Measurements from ENCODE around the gene VPREB1.
"Not testable (repeated sequence)": the region's sequence is repeated elsewhere in the genome, so short reads cannot be mapped to it uniquely, and the experiment has no call there.

The VPREB1 gene

DNA sequence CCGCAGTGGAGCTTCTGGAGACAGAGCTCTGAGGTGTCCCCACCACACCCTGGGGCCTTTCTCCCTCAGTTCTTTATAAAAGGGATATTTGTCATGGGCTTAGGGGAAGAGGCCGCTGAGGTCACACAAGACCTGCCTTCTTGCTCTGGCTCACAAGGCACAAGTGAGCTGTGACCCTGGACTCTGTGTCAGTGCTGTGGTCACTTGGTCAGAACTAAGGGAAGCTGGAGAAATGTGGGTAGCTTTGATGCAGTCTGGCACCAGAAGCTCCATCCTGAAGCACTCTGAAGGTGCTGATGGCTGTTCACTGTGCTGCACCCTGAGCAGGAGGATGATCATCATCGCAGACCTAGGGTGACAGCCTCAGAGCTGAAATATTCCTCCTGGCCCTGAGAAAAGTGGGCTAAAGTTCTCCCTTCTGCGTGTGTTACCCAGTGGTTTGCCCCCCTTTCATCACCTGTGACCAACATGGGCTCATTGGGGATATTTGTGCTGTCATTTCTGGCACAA is 28.1 kb upstream of the VPREB1 start:
- Histone ChIP-seq H3K27me3 (replicated peaks; ENCODE audit: control insufficient read depth, insufficient read depth, low read length) (peaks cover 39% of the 10 kb centered on the region), H3K9ac (ENCODE audit: low read length) (no peak overlapping the region), H3K36me3 (ENCODE audit: control insufficient read depth, insufficient read depth, low read length, severe bottlenecking) (no peaks in the 10 kb centered on the region), H3K9me3 (ENCODE audit: control insufficient read depth, low read length) (no peaks in the 10 kb centered on the region), H3K4me1 (ENCODE audit: control insufficient read depth, insufficient read depth, low read length) (peaks cover 3% of the 10 kb centered on the region), H3K4me3 (ENCODE audit: low read length) (no peak overlapping the region)
- no peak for DNase-seq (ENCODE audit: low read depth)

DNA sequence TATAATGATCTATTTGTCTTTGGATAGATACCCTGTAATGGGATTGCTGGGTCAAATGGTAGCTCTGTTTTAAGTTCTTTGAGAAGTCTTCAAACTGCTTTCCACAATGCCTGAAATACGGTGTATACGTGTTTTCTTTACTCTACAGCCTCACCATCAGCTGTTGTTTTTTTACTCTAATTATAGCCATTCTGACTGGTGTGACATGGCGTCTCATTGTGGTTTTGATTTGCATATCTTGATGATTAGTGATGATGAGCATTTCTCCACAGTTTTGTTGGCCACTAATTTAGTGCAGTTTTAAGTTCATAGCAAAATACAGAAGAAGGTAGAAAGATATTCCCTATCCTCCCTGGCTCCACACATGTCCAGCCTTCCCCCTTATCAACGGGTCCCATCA is 26.3 kb upstream of the VPREB1 start:
- no peaks in the 10 kb centered on the region for H3K36me3 ChIP-seq (ENCODE audit: control insufficient read depth, insufficient read depth, low read length, severe bottlenecking)
- H3K4me1 ChIP-seq (ENCODE audit: control insufficient read depth, insufficient read depth, low read length), result peaks cover 3% of the 10 kb centered on the region
- H3K27me3 ChIP-seq (replicated peaks; ENCODE audit: control insufficient read depth, insufficient read depth, low read length), result peaks cover 39% of the 10 kb centered on the region
- DNase-seq (ENCODE audit: low read depth), result no peak
- H3K4me3 ChIP-seq (ENCODE audit: low read length), result no peak overlapping the region
- no peak overlapping the region for H3K9ac ChIP-seq (ENCODE audit: low read length)
- no peaks in the 10 kb centered on the region for H3K9me3 ChIP-seq (ENCODE audit: control insufficient read depth, low read length)

DNA sequence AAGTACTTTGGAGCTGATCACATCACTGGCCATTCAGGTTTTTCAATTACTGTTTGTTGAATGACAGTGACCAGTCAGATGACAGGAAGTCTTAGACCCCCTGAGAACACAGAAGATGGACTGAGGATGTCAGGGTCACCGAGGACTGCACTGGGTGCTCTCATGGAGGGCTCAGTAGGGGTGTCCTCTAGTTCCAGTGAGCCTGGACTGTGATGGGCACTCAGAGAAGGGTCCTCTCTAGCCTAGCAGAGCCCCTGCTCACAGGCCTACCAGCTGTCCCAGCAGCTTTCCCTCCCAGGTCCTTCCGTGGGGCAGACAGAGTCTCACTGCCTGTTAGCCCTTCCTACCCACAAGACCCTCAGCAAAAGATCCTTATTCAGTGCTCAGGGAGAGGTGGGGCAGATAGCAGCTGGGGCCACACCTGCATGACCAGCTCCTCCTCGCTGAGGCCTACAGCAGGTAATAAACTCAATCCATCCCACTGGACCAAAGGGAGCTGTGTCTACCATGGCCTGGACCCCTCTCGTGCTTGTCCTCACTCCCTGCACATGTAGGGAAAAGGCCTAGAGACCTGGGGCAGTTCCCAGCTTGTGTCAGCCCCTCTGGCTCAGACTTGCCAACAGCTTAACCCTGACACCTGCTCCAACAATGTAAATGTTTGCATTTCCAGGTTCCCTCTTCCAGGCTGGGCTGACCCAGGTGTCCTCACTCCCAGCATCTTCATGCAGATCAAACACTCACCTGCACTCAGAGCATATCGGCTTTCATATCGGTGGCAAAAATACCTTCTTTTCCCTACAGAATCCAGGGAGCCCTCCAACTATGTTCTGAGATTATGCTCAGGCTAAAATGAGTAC is 25.2 kb upstream of the VPREB1 start:
- H3K4me1 ChIP-seq (ENCODE audit: control insufficient read depth, insufficient read depth, low read length), result no peaks in the 10 kb centered on the region
- H3K27me3 ChIP-seq (replicated peaks; ENCODE audit: control insufficient read depth, insufficient read depth, low read length), result peaks cover 39% of the 10 kb centered on the region
- H3K4me3 ChIP-seq (ENCODE audit: low read length), result no peak overlapping the region
- H3K9ac ChIP-seq (ENCODE audit: low read length), result no peak overlapping the region
- DNase-seq (ENCODE audit: low read depth), result no peak
- no peaks in the 10 kb centered on the region for H3K36me3 ChIP-seq (ENCODE audit: control insufficient read depth, insufficient read depth, low read length, severe bottlenecking)
- H3K9me3 ChIP-seq (ENCODE audit: control insufficient read depth, low read length), result no peaks in the 10 kb centered on the region

DNA sequence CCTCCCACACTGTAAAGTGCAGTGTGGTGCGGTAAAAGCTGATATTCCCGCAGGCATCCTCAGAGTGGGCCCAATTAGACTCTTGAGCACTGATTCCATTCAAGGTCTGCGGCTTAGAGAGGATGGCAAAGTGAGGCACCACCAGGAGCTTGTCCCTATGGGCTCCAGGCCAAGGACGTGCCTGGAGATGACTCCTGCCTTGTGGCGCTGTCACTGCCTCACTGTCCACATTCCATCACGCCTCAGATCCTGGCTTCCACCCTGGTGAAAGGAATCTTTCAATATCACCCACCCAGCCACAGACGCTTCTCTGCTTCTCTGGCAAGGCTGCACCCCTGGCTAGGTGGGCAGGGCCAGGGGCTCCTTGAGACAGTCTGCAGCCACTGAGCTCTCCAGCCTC is 23.5 kb upstream of the VPREB1 start:
- H3K36me3 ChIP-seq (ENCODE audit: control insufficient read depth, insufficient read depth, low read length, severe bottlenecking); DNase-seq (ENCODE audit: low read depth); H3K4me1 ChIP-seq (ENCODE audit: control insufficient read depth, insufficient read depth, low read length); H3K4me3 ChIP-seq (ENCODE audit: low read length); H3K9ac ChIP-seq (ENCODE audit: low read length); H3K9me3 ChIP-seq (ENCODE audit: control insufficient read depth, low read length): not testable (repeated sequence)
- H3K27me3 ChIP-seq (replicated peaks; ENCODE audit: control insufficient read depth, insufficient read depth, low read length), result peaks cover 33% of the 10 kb centered on the region

DNA sequence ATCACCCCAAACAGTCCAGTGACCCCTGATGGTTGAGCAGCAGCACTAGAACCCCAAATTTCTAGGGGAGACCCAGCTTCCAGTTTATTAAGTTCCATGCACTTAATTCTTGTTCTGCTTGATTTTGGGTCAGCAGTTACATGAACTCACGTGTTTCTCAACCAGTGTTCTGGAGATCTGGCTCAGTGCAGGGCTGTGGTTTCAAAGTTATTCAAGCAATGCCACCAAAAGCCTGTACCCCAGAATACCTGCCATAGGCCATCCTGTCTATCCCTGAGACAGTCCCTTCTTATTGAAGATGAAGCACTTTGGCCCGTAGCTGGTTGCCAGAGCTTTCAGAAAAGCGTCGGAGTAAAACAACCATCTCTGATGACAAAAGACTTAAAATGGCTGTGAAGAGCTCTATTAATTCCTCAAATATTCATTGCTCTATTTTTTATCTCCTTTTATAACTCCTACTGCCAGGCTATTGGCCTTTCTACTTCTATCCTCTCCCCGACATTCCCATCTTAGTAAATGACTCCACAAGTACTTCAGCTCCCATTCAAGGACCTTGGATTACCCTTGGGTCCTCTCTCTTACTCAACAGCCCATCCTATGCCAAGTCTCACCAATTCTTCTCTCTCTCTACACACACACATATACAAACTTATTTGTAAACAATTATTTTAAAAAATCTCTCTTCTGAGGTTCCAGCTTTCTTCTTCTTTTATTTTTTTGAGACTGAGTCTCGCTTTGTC is 18.0 kb upstream of the VPREB1 start:
- DNase-seq (ENCODE audit: low read depth), result no peak
- H3K36me3 ChIP-seq (ENCODE audit: control insufficient read depth, insufficient read depth, low read length, severe bottlenecking), result no peaks in the 10 kb centered on the region
- no peaks in the 10 kb centered on the region for H3K9me3 ChIP-seq (ENCODE audit: control insufficient read depth, low read length)
- peaks cover 5% of the 10 kb centered on the region for H3K4me1 ChIP-seq (ENCODE audit: control insufficient read depth, insufficient read depth, low read length)
- H3K27me3 ChIP-seq (replicated peaks; ENCODE audit: control insufficient read depth, insufficient read depth, low read length), result peaks cover 20% of the 10 kb centered on the region
- H3K9ac ChIP-seq (ENCODE audit: low read length), result no peak overlapping the region
- H3K4me3 ChIP-seq (ENCODE audit: low read length), result no peak overlapping the region

DNA sequence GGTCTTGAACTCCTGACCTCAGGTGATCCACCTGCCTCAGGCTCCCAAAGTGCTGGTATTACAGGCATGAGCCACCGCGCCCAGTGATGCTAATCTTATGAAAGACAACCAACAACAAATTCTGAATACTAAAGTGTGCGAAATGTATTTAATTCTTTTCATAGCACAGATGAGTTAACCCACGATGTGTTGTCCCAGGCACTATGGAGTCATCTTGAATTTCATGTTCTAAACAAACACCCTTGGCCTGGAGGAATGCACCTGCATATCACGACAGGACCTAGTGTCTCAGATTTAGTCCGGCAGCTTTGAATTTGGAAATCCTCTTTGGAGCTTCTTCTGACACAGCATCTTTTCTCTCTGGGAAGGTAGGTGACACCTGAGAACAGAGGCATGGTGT is 16.2 kb upstream of the VPREB1 start:
- H3K4me3 ChIP-seq (ENCODE audit: low read length), result no peak overlapping the region
- no peaks in the 10 kb centered on the region for H3K9me3 ChIP-seq (ENCODE audit: control insufficient read depth, low read length)
- no peaks in the 10 kb centered on the region for H3K36me3 ChIP-seq (ENCODE audit: control insufficient read depth, insufficient read depth, low read length, severe bottlenecking)
- DNase-seq (ENCODE audit: low read depth), result no peak
- H3K9ac ChIP-seq (ENCODE audit: low read length), result no peak overlapping the region
- H3K4me1 ChIP-seq (ENCODE audit: control insufficient read depth, insufficient read depth, low read length), result peaks cover 5% of the 10 kb centered on the region
- H3K27me3 ChIP-seq (replicated peaks; ENCODE audit: control insufficient read depth, insufficient read depth, low read length), result peaks cover 22% of the 10 kb centered on the region

DNA sequence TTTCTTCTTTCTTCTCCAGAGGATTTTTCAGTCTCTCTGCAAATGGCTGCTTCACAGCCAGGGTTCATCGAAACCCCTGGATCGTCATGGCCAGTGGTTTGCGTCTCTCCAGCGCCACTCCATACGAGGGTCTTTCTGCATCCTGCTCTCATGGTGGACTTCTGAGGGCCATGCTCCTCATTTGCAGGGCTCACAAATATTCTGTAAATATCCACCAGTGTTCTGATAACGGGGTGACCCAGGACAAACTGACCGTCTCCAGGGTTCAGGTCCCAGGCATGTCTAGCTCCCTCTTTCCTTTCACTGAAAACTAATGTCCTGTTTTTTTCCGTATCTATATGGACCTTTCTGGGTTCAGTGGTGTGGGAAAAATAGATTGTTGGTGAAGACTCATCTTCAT is 15.7 kb upstream of the VPREB1 start:
- H3K27me3 ChIP-seq (replicated peaks; ENCODE audit: control insufficient read depth, insufficient read depth, low read length), result peaks cover 22% of the 10 kb centered on the region
- peaks cover 5% of the 10 kb centered on the region for H3K4me1 ChIP-seq (ENCODE audit: control insufficient read depth, insufficient read depth, low read length)
- DNase-seq (ENCODE audit: low read depth), result no peak

DNA sequence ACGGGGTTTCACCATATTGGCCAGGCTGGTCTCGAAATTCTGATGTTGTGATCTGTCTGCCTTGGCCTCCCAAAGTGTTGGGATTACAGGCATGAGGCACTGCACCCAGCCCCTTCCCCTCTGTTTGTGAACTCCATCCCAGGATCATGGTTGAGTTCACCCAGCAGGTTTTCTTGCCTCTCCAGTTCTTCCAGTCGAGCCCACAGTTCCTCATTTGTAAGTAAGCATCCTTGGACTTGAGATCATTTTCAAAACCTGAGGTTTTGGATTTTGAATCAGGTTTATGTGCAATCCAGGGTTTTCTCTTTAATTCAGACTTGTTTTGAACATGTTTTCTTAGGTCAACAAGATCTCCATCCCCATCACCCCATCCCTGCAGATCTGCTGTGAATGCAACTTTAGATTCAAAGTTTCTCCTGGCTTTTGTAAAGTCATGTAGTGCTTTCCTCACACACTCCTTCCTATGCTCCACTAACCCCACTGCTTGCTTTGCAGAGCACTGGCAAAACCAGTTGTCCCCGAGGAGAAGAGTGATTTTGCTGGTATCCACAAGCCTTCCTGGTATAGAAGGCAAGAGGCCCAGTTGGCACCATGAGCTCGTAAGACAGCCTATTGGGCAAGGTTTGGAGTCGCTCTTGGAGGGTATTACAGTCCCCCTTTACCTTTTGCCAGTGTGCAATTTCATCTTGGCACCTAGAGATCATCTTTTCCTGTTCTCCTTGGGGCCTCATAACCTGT is 14.7 kb upstream of the VPREB1 start:
- Histone ChIP-seq H3K4me3 (ENCODE audit: low read length) (no peak overlapping the region), H3K9me3 (ENCODE audit: control insufficient read depth, low read length) (no peaks in the 10 kb centered on the region), H3K36me3 (ENCODE audit: control insufficient read depth, insufficient read depth, low read length, severe bottlenecking) (no peaks in the 10 kb centered on the region), H3K9ac (ENCODE audit: low read length) (no peak overlapping the region), H3K4me1 (ENCODE audit: control insufficient read depth, insufficient read depth, low read length) (peaks cover 5% of the 10 kb centered on the region), H3K27me3 (replicated peaks; ENCODE audit: control insufficient read depth, insufficient read depth, low read length) (peaks cover 22% of the 10 kb centered on the region)
- no peak for DNase-seq (ENCODE audit: low read depth)

More for the DNA sequence above, 15.7 kb upstream of the VPREB1 start:
- no peaks in the 10 kb centered on the region for H3K9me3 ChIP-seq (ENCODE audit: control insufficient read depth, low read length)
- no peak overlapping the region for H3K9ac ChIP-seq (ENCODE audit: low read length)
- no peak overlapping the region for H3K4me3 ChIP-seq (ENCODE audit: low read length)
- H3K36me3 ChIP-seq (ENCODE audit: control insufficient read depth, insufficient read depth, low read length, severe bottlenecking), result no peaks in the 10 kb centered on the region

DNA sequence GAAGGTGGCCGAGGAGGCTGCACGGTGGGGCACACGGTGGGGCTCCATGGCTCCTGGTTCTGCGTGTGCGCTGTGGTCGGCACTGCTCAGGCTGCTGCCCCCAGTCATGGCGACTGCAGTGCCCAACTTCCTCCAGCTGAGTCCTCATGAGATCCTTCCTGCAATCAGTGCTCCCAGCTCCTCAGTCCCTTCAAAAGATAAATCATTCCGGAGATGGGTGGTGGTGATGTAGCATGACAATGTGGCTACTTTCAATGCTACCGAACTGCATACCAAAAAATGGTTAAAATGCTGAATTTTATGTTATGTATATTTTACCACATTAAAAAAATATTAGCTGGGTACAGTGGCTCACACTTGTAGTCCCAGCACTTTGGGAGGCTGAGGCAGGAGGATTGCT is 14.1 kb upstream of the VPREB1 start:
- no peak overlapping the region for H3K4me3 ChIP-seq (ENCODE audit: low read length)
- DNase-seq (ENCODE audit: low read depth), result no peak
- no peaks in the 10 kb centered on the region for H3K36me3 ChIP-seq (ENCODE audit: control insufficient read depth, insufficient read depth, low read length, severe bottlenecking)
- H3K9ac ChIP-seq (ENCODE audit: low read length), result no peak overlapping the region
- H3K4me1 ChIP-seq (ENCODE audit: control insufficient read depth, insufficient read depth, low read length), result peaks cover 5% of the 10 kb centered on the region
- no peaks in the 10 kb centered on the region for H3K9me3 ChIP-seq (ENCODE audit: control insufficient read depth, low read length)
- H3K27me3 ChIP-seq (replicated peaks; ENCODE audit: control insufficient read depth, insufficient read depth, low read length), result peaks cover 26% of the 10 kb centered on the region

DNA sequence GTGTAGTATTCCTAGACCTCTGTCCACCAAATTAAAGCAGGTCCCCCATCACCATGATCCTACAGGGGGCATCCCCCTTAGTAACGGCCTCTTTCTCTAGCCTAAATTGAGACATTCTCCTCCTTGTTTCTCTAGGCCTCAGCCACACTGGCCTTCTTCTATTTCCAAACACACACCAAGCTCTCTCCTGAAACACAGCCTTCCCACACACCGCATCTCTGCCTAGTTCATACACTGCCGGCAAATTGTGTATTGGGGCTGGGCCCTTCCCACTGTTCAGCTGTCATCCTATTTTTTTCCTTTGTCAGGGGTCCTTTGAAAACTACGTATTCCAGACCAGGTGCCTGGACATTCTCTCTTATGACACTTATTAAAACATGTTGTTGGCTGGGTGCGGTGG is 11.5 kb upstream of the VPREB1 start:
- H3K9ac ChIP-seq (ENCODE audit: low read length), result no peak overlapping the region
- no peaks in the 10 kb centered on the region for H3K4me1 ChIP-seq (ENCODE audit: control insufficient read depth, insufficient read depth, low read length)
- no peak for DNase-seq (ENCODE audit: low read depth)
- no peak overlapping the region for H3K4me3 ChIP-seq (ENCODE audit: low read length)
- peaks cover 27% of the 10 kb centered on the region for H3K27me3 ChIP-seq (replicated peaks; ENCODE audit: control insufficient read depth, insufficient read depth, low read length)
- H3K9me3 ChIP-seq (ENCODE audit: control insufficient read depth, low read length), result no peaks in the 10 kb centered on the region
- no peaks in the 10 kb centered on the region for H3K36me3 ChIP-seq (ENCODE audit: control insufficient read depth, insufficient read depth, low read length, severe bottlenecking)

DNA sequence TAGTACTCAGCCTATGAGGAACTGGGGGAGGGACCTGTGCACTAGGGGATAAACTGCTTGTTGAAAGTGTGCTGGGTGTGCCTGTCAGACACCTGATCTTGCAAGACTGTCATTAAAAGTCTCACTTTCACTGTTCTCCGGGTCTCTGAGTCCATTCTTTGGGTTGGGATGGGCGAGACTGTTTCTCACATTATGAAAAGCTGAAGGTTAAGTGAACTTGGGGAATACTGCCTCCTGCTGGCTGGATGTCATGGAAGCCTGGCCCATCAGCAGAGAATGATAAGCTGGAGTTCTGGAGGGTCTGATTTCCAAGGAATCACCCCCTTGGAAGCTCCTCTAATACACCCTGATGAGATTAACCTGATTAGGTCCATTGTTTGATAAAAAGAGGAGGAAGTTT is 9.0 kb upstream of the VPREB1 start:
- Histone ChIP-seq H3K27me3 (replicated peaks; ENCODE audit: control insufficient read depth, insufficient read depth, low read length) (peaks cover 28% of the 10 kb centered on the region), H3K9ac (ENCODE audit: low read length) (no peak overlapping the region), H3K4me3 (ENCODE audit: low read length) (no peak overlapping the region), H3K36me3 (ENCODE audit: control insufficient read depth, insufficient read depth, low read length, severe bottlenecking) (no peaks in the 10 kb centered on the region), H3K4me1 (ENCODE audit: control insufficient read depth, insufficient read depth, low read length) (no peaks in the 10 kb centered on the region), H3K9me3 (ENCODE audit: control insufficient read depth, low read length) (no peaks in the 10 kb centered on the region)
- DNase-seq (ENCODE audit: low read depth), result no peak

Data from adipocyte (in vitro differentiated cells).